Midbrain (tissue), 1 donor: ENCODE measurements around the gene ASB8.
A peak's percentile ranks its signal among the peaks of the same experiment; 100 is the strongest.

Experiments used
- DNase-seq: peaks from one replicate; lab custom pipeline; 2025; lab: John Stamatoyannopoulos, UW

Gene ASB8

GRCh38 chr12:48157018-48157888 is at the start of gene ASB8:
TSS of gene ASB8 (minus strand) at chr12:48157515. CDS start at chr12:48153496, 4,019 bp downstream.
- peak; percentile 99 for DNase-seq

- DNase-seq, result no peak
Observed at GRCh38 chr12:48203192-48203591, 45.9 kb upstream of the ASB8 start, which contains the start of gene OR10AD1. TSS of gene OR10AD1 (minus strand) at chr12:48203292. CDS start at chr12:48203292, 0 bp downstream.

GRCh38 chr12:48202766-48203165 is 45.5 kb upstream of the ASB8 start:
- no peak for DNase-seq

GRCh38 chr12:48201516-48201915 is 44.2 kb upstream of the ASB8 start:
- no peak for DNase-seq

GRCh38 chr12:48201091-48201490 is 43.8 kb upstream of the ASB8 start:
- no peak for DNase-seq

GRCh38 chr12:48199774-48200221 is 42.5 kb upstream of the ASB8 start:
- DNase-seq, result no peak

GRCh38 chr12:48198985-48199384 is 41.7 kb upstream of the ASB8 start:
- no peak for DNase-seq

- peak; percentile 52 for DNase-seq
Observed at GRCh38 chr12:48198672-48198971, 41.3 kb upstream of the ASB8 start.

- peak; percentile 93 for DNase-seq
Observed at GRCh38 chr12:48197971-48198671, 40.8 kb upstream of the ASB8 start.

GRCh38 chr12:48197549-48197970 is 40.2 kb upstream of the ASB8 start:
- DNase-seq, result peak; percentile 70

- no peak for DNase-seq
Observed at GRCh38 chr12:48194799-48195201, 37.5 kb upstream of the ASB8 start.

- DNase-seq, result no peak
Observed at GRCh38 chr12:48193623-48194022, 36.3 kb upstream of the ASB8 start.

GRCh38 chr12:48192861-48193260 is 35.5 kb upstream of the ASB8 start:
- DNase-seq, result no peak

- no peak for DNase-seq
Observed at GRCh38 chr12:48191096-48191495, 33.8 kb upstream of the ASB8 start.

GRCh38 chr12:48189331-48190125 is 32.2 kb upstream of the ASB8 start:
- peak; percentile 84 for DNase-seq

- no peak for DNase-seq
Observed at GRCh38 chr12:48187916-48188695, 30.8 kb upstream of the ASB8 start.

GRCh38 chr12:48185181-48185919 is 28.0 kb upstream of the ASB8 start:
- DNase-seq, result no peak

GRCh38 chr12:48184549-48184922 is 27.2 kb upstream of the ASB8 start:
- no peak for DNase-seq

GRCh38 chr12:48183876-48184548 is 26.7 kb upstream of the ASB8 start:
- DNase-seq, result no peak
